HG03575 (cell line): ENCODE results near the gene ZNF30.
"Not testable (repeated sequence)": the region's sequence is repeated elsewhere in the genome, so short reads cannot be mapped to it uniquely, and the experiment has no call there.

ENCODE experiments used
- ATAC-seq: cut with Tn5 transposase; IDR thresholded peaks from one replicate; pipeline ENCODE4 v1.9.1; 2021; ENCODE audit not compliant: unreplicated experiment, insufficient number of reproducible peaks, low FRiP score; ENCODE audit errors: extremely low read depth

ZNF30 gene

DNA sequence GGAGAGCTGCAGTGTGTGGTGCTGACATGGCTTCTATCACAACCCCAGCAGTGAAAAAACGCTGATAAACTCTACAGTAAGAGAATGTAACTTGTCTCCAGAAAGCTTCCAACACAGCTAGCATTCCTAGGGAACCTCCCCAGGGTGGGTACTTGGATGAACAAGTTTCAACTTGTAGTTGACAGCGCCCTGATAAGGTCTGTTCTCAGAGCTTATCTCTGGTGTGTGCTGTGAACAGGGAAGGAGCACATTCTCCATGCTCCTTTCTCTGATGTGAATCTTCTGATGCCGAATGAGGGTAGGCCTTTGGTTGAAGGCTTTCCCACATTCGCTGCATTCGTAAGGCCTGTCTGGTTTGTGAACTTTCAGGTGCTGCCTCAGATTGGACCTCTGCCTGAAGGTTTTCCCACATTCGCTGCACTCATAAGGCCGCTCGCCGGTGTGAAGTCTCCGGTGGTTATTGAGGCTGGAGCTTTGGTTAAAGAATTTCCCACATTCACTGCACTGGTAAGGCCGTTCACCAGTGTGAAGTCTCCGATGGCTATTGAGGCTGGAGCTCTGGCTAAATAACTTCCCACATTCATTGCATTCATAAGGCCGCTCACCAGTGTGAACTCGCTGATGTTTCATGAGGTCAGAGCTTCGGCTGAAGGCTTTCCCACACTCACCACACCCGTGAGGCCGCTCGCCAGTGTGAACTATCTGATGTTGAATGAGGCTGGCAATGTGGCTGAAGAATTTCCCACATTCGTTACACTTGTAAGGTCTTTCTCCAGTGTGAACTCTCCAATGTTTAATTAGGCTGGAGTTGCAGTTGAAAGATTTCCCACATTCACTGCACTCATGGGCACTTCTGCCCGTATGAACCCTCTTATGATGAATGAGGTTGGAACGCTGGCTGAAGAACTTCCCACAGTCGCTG, 31.4 kb downstream of the ZNF30 start:
- no peak for ATAC-seq

DNA sequence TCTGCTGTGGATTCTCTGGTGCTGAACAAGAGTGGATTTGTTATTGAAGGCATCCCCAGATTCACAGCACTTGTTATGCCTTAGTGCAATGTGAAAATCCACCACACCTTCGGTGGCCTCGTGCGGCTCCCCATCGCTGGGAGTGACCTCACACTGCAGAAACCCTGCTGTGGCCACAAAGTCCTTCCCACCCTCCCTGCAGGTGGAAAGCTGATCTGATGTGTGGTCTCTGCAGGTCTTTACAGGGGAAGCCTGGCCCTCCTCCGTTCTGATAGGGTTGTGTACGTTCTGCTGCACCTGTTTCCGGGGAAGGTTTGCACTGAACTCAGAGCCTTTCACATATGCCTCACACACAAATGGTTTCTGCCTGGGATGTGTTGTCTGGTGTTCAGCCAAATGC, 32.3 kb downstream of the ZNF30 start:
- ATAC-seq = no peak

DNA sequence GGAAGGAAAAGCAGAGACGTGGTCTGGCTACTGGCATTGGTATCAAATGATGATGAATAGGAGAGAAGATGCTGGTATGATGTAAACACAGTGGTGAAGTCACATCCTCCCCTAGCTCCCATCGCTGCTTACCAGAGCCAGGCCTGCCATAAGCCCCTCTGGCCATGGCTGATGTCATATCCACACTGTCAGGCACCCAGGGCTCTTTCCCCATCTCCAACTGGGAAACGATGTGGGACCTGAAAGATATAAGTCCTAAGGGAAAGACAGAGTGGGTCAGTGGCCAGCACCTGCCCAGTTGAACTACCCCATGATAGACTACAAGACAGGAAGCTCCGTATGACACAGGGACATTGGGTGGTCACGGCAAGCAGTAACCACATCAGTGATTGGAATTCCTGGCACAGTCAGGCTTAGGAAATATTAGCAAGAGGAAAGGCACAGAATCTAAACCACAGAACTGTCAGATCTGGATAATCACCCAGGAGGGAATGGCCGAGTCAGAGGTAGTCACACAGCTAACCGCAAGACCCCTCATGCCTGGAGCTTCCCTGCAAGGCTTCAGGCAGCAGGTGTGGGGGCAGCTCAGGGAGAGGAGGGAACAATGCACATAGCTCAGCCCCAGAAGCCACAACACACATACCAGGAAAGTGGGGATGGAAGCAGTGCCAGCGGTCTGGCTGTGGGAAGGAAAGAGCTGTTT, 33.6 kb downstream of the ZNF30 start:
- no peak for ATAC-seq

DNA sequence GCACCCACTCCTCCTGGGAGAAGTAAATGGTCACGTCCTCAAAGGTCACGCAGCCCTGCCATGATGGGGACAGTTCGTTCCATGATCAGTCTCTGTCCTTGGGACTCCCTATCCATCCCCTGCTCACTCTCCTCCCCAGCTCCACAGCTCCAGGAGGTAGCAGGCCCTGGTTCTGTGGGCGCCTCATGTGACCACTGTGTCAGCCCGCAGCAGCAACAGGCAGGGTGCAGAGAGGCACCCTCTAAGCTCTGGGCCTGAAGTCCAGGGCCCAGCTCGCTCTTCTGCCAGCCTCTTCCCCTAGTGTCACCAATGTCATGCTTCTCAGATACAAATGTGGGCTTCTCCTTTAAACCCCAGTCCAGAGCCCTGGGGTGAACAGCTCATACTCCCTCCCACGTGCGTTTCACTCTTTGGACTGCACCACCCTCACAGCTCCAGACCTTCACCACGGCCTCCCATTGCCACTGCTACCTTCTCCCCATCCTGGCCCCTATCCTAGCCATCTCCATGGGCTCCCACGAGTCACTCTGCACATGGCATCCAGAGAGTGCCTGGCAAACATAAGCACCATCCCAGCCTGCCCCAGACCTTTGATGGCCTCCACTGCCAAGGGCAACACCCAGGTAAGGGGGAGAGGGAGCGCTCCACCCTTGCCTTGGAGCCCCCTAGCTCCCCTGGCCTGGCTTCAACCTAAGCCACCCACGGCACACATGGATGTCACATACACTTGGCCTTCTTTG, 34.4 kb downstream of the ZNF30 start:
- no peak for ATAC-seq

DNA sequence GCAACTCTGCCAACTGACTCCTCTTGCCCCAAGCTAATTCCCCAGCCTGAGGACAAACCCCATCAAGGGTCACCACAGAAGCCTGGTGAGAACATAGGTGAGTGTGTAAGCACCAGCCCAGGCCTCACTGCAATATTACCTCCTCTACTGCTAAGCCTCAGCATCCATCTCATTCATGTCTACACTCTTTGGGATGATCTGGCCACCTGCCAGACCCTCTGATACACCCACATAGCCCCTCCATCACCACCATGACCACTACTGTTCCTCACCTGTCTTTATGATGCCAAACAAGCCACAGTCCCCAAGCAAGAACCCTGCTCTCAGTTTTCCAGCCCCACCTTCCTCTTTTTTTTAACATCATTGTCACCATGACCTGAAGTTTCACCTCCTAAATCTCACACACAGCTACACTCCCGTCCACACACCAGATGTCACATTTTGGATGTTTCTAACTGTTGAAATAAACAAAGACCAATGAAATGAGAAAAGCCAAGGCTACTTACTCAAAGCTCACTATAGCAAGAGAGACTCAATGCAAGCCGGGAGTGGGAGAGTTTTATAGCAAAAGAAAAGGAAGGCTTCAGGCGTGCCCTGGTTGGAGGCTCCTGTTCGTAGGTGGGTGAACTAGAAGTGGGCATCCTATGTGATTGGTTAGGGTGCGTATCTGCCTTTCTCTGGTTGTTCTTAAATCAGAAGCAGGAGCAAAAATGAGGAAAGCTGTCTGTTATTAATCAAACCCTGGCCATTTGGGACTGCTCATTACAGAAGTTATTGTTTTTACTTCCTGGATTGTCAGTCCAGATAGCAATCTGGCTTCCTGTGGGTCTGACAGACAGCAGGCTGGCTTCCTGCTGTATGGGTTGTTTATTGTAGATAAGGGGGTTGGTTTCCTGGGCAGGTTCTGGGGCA, 35.3 kb downstream of the ZNF30 start:
- ATAC-seq = no peak

DNA sequence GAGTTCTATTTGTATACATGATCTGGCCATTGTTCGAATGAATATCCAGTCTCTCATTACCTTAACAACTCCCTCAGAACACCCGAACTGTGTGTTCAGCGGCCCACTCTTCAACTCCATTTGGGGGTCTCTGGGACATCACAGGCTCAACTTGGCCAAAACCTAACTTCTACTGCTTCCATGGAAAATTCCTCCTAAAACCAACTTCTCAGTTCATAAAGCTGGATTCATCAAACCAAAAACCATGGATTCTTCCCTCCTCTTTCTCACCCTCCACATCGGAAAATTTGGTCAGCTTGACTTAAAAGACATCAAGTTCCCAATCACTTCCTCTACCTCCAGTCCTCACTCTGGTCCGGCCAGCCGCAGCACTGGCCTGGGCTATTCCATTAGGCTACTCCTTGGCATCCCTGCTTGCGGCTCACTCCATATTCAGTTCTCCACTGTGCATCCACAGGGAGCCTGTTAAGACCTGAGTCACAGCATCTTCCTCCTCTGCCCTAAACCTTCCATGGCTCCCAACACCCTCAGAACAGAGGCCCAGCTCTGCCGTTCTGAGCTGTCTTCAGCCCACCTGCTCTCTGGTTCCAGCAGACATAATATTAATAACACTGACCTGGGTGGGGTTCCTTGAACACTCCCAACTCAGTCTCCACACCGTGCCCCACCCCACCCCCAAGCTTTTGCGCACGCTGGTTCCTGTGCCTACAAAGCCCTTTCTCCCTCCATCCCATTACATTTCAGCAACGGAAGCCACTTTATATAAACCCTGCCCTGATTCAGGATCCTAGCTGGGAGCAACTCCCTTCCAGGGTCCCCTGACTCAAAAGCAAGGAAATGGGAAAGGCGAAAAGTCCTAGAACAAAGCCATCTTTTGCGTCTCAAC, 36.2 kb downstream of the ZNF30 start:
- ATAC-seq = no peak

DNA sequence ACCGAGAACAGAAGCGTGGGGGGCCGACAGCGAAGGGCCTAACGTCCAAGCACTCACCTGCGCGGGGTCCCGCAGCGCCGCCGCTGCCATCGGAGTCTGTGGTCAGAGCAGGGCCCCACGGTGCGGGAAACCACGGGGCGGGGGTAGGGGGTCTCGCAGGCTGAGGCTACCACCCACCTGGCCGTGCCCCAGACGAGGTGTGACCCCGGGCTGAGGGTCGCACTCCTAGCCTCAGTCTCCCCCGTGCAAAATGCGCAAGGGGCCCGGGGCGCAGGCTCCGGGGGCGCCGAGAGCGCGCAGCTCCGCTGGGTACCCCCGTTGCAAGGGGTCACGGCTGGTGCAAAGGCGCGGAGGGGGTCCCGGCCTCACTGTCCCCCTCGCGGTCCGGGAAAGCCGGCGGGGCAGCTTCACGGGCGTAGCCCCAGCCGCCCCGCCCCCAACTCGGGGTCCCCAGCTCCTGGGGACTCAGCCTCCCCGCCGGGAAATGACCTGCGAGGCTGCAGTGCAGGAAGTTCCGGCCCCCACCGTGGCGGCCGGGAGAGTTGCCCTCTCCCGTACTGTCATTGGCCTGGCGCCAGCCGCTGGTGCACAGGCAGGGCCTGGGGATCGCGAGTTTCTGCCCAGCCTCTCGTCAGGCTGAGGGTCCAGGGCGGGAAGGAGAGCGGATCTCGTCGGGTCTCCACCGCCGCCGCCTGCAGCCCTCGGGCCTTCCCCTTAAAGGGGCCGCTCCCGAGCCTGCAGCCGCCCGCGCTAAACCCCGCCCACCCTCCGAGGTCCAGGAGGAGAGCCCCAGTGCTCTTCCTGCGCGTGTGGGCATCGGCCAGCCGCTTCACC, 37.1 kb downstream of the ZNF30 start, which contains the start of gene ZNF792:
TSS of gene ZNF792 (minus strand) at position 657 of the 834 bp plus-strand sequence. CDS start at position 90, 567 bp downstream.
- ATAC-seq = no peak

DNA sequence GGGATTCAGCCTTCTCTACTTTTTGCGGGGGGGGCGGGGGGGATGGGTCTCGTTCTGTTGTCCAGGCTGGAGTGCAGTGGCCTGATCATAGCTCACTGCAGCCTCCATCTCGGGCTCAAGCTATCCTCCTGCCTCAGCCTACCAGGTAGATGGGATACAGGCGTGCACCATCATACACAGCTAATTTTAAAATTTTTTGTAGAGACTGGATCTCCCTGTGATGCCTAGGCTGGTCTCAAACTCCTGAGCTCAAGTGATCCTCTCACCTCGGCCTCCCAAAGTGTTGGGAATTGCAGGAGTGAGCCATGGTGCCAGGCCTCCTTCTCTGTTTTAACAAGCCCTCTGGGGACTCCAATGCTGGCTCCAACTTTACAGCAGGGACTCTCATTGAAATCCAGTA, 37.9 kb downstream of the ZNF30 start:
- ATAC-seq = no peak

DNA sequence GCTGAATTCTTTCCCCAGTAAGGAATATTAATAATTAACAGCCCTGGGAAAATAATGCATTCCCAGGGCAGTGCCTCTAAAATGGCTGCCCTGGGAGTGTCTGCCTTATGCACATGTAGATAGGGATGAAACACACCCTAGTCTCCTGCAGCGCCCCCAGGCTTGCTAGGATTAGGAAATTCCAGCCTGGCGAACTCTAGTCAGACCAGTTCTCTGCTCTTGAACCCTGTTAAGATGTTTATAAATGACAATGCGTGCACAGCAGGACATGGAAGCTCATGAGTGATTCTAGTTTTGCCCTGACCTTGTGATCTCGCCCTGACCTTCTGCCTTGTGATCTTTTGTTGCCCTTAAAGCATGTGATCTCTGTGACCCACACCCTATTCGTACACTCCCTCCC, 38.8 kb downstream of the ZNF30 start:
- not testable (repeated sequence) for ATAC-seq

DNA sequence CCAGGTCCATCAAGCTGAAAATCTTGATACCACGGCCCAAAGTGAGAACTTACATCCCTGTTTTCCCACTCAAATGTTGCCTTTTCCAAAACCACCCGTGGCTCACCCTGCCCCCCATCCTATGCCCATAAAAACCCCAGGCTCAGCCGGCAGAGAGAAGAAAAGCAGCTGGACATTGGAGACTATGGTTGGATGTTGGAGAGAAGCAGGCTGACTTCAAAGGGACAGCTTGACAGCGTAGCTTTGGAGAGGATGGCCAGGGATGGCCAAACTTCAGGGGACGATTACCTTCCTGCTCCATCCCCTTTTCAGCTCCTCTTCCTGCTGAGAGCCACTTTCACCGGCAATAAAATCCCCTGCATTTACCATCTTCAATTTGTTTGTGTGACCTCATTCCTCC, 40.8 kb downstream of the ZNF30 start:
- ATAC-seq = no peak

DNA sequence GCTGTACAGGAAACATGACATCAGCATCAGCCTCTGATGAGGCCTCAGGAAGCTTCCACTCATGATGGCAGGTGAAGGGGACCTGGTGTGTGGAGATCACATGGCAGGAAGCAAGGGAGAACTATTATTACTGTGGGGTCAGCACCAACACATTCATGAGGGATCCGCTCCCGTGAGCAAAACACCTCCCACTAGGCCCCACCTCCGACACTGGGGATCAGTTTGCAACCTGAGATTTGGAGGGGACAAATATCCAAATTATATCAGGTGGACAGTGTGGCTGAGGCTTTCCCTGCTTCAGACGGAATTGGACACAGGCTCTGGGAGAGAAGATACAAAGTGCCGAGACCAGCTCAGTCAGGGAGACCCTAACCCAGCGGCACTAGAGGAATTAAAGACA, 43.0 kb downstream of the ZNF30 start:
- ATAC-seq = no peak

DNA sequence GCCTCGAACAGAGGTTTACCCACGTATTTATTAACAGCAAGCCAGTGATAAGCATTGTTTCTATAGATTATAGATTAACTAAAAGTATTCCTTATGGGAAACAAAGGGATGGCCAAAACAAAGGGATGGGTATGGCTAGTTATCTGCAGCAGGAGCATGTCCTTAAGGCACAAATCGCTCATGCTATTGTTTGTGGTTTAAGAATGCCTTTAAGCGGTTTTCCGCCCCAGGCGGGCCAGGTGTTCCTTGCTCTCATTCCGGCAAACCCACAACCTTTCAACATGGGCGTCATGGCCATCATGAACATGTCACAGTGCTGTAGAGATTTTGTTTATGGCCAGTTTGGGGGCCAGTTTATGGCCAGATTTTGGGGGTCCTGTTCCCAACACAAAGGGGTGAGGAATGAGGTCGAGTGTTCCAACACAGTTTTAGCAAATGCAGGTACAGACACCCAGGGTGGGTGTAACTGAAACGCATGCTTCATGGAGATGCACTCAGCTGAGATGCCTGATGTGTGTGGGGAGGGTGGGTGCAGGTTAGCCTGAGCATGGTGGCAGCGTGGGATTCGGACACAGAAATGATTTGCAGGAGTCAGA, 43.6 kb downstream of the ZNF30 start:
- ATAC-seq = not testable (repeated sequence)

DNA sequence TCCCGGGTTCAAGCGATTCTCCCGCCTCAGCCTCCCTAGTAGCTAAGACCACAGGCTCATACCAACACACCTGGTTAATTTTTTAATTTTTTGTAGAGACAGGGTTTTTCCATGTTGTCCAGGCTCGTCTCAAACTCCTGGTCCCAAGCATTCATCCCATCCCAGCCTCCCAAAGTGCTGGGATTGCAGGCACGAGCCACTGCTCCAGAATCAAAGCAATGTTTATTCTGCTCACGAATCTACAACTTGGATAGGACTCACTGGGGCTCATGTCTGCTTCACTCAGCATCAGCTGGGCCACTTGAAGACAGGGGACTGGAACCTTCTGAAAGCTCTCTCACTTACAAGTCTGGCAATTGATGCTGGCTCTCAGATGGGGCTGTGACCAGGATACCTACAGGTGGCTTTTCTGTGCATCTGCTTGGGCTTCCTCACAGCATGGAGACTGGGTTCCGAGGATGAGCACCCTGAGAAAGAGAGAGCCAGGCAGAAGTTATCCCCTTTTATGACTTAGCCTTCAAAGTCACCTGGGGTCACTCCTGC, 45.5 kb downstream of the ZNF30 start:
- no peak for ATAC-seq

DNA sequence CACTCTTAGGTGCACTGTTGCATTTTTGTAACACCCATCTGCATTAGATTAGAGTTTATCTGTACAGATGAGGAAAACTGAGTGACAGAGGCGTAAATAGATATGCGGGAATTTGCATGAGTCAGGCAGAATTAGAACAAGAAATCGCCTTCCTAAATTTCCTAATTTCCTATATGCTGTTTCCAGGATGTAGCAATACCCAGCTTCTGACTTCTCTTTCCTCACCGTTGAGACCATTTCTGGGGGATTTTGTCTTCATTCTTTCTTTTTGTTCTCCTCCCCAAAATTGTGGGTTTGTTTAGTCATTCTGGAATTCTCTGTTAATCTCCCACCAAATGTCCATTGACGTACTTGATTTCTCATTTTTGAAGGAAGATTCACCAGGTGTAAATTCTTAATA, 47.9 kb downstream of the ZNF30 start:
- no peak for ATAC-seq

DNA sequence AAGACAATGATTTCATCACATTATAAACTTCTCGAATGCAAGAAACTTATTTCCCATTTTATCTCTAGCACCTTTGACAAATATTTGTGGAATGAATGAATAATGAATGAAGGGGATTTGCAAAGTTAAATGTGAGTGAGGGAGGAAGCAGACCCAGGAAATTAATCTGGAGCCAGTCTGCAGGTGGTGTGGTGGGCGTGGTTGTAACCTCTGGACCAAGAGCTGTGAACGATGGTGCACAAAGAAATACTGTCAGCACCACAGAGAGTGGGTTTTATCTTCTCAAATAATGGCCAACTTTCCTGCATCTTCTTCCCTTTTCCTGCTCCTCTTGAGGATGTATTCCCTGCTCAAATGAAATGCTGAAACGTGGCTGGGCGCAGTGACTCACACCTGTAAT, 48.4 kb downstream of the ZNF30 start:
- no peak for ATAC-seq

DNA sequence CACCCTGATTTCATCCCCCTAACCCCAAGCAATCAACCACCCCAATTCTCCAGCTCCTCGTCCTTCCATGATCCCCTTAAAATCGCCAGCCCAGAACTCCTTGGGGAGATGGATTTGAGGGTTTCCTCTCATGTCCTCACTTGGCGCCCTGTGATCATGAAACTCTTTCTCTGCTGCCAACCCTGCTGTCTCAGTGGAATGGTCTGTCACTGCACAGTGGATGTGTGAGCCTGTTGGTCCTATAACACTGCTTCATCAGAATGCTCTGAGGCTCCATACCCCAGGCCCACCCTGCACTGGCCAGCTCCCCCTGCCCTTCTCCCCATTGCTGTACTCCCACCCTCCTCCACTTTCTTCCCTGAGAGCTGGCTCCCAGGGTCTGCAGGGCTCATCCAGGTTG, 49.9 kb downstream of the ZNF30 start:
- no peak for ATAC-seq
